ENCODE measurements around the gene TRIM54. TPM values are rescaled to one million over a fixed set of nuclear protein-coding genes. Genes with fewer than 3 reads are reported as not detected.
"Not testable (repeated sequence)": the region's sequence is repeated elsewhere in the genome, so short reads cannot be mapped to it uniquely, and the experiment has no call there.

TRIM54 gene
- total RNA-seq, 1 donor from 2014 or later = not detected

DNA sequence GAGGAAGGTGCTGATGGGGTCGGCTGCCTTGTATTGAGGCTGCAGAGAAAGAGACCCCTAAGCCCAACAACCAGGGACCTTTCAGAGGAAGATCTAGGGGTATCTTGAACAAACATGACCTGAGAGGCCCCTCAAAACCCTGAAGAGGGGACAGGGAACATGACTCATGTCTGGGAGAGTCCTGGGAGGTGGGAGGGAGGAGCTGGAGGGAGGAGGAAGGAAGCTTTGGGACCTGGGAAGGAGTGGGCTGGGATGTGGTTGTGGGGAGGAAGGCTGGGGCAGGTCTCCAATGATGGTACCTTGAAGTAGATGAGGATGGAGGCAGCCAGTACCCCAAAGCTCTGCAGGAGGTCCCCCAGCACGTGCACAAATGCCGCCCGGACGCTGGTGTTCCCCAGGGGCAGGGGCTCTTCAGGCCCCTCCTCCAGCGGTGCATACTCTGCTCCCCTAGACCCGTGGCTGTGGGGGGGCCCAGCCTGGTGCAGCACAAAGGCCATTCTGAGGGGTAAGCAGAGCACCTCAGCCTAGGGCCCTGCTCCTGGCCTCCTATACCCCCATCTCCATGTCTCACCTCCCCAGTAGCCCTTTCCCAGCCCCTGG lies 25.3 kb upstream of the TRIM54 start:
- DNase-seq (ENCODE audit: low read depth, low spot score) = no peak

DNA sequence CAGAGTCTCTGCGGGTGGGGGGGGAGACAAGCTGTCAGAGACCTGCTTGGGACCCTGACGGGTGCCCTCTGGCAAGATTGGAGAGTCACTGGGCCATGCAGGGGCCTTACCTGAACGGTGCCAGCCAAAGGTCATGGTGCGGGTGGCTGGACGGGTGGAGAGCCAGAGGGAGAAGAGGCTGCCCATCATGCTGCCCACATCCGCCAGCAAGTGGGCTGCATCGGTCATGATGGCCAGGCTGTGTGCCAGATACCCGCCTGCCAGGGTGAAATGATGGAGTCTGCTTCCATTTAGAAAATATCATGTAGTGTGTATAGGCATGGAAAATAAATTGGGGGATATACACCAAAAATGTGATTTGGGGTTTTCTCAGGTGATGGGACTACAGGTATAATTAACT lies 24.2 kb upstream of the TRIM54 start:
- DNase-seq (ENCODE audit: low read depth, low spot score) = no peak

DNA sequence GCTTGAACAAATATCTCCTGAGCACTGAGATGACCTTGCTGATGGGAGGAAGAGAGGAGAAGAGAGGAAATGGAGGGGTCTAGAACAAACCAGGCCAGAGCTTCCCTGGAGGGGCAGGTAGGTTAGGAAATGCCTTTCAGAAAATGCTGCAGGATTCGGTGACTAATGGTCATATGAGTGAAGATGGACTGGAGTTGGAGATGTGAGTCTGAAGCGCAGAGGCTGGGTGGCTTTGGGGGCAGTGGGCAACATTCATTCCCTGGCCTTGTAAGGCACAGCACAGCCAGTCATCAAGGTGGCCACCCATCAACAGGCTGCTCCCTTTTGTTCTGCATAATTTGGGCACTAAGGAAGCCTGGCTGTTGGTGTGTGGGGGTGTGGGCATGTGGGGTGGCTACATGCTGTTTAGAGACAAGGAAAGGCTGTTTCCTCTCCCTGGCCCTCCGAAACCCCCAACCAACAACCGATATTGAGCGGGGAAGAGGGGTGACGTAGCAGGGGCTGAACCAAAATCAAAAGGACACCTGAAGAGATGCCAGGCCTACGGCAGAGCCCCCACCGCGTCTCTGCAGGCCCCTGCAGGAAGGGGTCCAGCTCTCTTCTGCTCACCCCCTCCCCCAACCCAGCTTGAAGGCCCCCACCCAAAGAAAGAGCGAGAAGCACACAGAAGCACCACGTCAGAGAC lies 20.8 kb upstream of the TRIM54 start:
- DNase-seq (ENCODE audit: low read depth, low spot score) = no peak

DNA sequence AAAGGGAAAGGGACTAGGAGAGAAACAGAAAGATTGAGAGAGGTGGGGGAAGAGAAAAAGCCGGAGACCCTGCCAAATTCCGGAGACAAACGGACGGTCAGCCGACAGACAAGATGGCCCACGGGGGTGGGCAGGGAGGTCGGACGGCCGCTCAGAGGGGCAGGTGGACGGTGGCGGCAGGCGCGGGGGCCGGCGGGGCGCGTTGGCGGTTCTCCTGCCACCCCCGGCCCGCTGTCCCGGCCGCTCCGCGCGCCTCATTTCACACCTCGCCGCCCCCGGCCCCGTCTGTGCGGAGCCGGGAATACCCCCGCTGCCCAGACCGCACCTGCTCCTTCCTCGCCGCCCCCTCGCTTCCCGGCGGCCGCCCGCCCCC lies 20.3 kb upstream of the TRIM54 start:
- no peak for DNase-seq (ENCODE audit: low read depth, low spot score)

DNA sequence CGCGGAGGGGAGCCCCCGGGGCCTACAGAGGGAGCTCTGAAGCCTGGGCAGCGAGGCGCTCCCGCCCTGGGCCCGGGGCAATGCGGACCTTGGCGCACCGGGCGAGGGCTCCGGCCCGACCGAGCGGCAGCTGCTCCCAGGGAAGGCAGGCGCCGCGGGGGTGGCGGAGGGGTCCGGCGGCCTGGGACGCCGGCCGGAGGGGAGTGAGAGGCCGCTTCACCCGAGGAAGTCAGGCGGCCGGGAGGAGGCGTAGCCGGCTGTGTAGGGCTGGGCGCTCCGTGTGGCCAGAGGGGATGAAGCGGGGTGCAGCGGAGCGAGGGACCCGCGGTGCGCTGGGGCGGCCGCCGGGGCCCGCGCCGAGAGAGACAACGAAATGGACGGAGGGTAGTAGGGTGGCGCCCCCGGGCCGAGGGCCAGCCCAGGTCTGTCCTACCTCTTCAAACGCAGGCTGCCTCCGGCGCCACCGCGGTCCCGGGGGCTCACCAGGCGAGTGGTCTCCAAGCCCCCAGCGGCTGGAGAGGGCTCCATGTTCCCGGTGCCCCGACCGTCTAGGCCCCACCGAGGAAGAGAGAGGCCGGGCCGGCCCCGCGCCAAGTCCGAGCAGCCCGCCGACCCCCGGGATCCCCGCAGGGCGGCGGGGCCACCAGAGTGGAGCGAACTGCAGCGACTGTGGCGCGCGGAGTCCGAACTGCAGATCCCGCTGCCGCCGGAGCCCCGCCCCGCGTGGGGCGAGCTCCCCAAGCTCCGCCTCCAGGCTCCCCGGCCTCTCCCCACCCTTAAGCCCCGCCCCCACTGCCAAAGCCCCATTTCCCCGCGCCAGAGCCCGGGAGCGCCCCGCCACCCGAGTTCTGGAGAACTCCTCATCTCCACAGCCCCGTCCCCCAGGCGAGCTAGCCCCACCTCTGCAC lies 19.6 kb upstream of the TRIM54 start, which contains the start of gene SLC30A3:
TSS of gene SLC30A3 (minus strand) at position 669 of the 908 bp plus-strand sequence. CDS start at position 528, 141 bp downstream.
- no peak for DNase-seq (ENCODE audit: low read depth, low spot score)

DNA sequence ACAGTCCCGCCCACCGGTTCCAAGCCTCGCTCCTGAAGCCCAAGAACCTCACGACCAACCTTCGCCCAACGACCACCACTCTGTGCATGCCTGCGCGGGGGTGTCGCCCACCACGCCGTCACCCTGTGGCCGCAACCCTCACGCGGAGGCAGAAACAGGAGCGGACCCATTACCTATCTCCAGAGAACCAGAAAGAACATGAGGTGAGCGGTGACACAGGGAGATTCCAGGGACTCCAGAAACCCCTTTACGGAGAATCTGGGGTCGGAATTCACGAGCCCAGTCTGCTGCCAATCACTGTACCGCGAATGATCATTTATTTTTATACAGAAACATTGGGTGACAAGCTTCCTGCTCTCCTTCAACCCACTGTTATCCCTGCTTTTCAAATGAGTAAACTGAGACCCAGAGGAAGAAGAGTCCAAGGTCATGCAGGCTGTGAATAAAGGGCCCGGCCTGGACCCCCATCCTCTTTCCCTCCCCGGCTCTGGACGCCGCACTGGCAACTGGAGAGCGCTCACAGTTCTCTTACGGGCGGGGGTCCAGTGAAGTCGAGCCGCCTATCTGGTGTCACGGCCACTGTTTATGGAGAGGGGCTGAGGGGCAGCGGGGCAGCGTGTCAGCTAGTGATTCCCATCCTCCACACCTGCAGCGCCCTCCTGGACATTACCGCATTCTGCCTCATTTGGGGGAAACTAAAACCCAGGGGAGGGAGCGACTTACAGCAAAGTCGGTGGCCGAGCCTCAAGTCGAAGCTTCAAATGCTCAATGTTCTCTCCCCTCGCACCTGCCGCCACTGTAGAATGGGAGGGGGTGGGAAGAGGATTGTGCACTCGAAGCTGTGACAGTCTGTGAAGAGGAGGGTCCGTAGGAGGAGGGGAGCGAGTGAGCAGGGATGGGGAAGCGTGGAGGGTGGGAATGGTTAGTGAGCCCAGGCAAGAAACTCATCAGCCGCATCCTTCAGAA lies 18.7 kb upstream of the TRIM54 start:
- no peak for DNase-seq (ENCODE audit: low read depth, low spot score)

DNA sequence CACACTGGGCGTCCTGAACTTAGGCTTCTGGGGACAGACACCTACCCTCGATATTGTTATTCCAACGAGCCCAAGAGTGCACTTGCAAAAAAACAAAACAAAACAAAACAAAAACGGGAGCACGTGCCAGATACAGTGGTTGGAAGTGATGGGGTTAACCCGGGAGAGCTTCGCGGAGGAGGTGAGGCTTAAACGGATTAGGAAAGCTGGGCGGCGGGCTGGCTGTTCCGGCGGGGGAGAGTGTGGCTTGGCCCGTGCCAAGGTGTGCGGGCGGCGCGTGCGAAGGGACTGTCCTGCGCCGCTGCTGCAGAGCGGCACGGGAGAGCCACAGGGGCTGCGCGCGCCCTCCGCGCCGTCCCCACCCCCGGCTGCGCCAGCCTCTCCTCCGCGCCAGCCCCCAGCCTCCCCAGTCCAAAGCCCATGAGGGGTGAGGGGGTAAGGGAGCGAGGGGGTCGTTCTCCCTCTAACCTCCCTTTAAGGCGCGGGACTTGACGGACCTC lies 17.9 kb upstream of the TRIM54 start:
- no peak for DNase-seq (ENCODE audit: low read depth, low spot score)

DNA sequence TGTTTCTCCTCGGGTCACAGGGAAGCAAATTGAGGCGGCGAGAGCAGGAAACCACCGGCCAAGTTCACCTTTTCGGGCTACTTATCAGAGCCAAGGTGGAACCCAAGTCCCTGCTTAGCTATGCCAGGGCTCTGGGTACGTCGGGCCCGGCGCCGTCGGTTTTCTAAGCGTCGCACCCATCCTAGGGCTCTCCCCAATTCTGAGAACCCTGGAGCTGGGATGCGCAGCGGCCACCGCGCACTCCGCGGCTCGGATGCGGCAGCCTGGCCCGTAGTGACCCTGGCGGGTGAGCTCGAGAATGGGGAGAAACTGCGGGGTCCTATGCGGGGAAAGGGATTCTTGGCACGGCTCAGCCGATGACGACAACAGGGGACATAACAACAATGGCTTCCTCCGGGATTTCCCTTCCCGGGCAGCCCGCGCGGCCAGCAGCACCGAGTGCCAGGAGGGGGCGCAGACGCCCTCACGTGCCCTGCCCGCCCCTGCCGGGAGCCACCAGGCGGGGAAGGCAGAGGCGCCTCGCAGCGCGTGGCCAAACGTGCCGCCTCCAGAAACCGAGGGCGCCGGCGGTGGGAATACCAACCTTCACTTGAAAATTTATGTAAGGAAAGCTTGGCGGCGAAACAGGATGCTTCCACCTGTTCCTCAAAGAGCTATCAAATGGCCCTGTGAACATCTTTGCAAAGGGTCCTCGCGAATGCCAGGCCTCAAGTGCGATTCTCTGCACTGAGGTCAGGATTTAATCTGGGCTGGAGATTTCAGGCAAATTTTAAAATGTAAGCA lies 17.3 kb upstream of the TRIM54 start:
- no peak for DNase-seq (ENCODE audit: low read depth, low spot score)

DNA sequence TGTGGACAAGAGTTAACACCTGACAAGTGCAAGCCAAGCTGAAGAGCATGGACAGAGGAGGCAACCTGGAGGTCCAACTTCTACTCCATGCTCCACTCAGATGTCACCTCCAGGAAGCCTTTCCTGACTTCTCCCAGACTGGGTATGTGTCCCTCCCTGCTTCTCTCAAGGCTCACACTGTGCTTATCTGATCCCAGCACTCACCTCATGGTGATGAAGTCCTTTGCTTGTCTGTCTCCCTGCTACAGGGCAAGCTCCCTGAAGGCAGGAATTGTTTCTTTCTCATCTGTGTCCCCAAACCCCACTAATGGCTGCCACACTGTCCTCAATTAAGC lies 16.7 kb upstream of the TRIM54 start:
- DNase-seq (ENCODE audit: low read depth, low spot score) = no peak

DNA sequence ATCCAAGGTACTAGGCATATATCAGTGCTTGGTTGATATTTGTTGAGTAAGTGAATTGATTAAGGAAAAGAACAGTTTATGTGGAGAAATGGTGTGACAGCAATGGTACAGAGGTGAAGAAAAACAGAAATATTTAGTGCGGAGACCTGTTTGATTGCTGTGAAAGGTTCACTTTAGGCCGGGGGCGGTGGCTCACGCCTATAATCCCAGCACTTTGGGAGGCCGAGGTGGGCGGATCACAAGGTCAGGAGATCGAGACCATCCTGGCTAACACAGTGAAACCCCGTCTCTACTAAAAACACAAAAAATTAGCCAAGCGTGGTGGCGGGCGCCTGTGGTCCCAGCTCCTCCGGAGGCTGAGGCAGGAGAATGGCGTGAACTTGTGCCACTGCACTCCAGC lies 13.9 kb upstream of the TRIM54 start:
- DNase-seq (ENCODE audit: low read depth, low spot score) = not testable (repeated sequence)

DNA sequence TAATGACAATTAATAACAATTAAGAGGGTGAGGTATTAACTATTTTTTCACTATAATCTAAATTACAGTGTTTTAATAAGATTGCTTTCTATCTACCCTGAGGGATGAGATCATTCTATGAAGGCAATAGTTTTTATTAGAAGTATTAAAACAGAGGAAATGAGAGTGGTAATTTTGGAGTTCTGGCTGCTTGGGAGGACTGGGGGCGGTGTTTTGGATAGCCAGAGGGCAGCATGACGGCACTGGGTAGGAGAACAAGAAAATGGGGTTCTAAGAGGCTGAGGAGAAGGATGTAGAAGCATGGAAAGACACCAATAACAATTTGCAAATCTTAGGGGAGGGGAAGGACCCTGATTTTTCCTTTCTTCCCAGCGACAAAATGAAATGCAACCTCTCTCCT lies 12.1 kb upstream of the TRIM54 start:
- DNase-seq (ENCODE audit: low read depth, low spot score) = no peak

DNA sequence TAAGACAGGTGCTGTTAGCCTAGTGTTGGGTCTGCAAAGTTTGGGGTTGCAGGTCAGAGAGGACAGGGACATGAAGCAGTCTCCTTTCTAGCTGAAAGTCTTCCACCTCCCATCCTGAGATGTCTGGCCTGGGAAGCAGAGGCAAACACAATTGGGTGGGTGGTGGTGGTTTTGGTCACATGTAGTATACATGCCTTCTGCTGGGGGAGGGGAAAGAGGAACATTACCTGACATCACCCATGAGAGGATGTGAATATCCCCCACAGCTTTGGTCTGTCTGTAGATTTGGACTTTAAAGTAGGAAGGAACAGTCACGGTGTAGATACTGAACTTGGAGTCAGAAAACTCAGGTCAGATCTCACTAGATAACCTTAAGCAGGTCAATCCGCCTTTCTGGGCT lies 11.6 kb upstream of the TRIM54 start:
- no peak for DNase-seq (ENCODE audit: low read depth, low spot score)

DNA sequence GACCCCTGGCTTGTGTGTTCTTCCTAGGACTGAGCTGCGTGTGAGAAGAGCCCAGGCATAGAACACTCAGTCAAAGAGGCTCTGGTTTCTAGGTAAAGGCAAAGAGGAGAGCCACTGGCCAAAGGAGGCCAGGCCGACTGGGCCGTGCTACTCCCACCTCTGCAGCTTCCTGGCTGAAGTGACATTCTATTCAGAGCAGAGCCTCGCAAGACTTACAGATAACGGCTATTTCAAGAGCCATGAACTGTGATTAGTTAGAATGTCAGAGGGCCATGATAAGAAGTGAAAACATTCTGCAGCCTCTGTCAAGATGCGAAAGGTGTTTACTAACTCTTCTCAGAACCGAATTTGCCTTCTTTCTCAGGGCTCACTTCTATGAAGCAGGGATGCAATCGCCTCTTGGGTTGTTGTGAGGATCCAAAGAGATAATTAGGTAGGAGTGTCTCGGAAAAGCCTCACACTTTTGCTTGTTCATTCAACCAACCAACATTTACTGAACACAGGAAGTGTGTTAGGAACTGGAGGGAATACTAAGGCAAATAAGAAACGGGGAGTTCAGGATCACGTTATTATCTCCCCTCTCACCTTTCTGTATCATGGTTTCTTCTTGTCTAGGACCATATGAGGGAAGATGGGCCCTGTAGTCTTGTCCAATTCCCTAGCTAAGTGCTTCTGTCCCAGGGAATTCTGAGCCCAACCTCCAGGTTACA lies 10.4 kb upstream of the TRIM54 start:
- DNase-seq (ENCODE audit: low read depth, low spot score) = no peak

DNA sequence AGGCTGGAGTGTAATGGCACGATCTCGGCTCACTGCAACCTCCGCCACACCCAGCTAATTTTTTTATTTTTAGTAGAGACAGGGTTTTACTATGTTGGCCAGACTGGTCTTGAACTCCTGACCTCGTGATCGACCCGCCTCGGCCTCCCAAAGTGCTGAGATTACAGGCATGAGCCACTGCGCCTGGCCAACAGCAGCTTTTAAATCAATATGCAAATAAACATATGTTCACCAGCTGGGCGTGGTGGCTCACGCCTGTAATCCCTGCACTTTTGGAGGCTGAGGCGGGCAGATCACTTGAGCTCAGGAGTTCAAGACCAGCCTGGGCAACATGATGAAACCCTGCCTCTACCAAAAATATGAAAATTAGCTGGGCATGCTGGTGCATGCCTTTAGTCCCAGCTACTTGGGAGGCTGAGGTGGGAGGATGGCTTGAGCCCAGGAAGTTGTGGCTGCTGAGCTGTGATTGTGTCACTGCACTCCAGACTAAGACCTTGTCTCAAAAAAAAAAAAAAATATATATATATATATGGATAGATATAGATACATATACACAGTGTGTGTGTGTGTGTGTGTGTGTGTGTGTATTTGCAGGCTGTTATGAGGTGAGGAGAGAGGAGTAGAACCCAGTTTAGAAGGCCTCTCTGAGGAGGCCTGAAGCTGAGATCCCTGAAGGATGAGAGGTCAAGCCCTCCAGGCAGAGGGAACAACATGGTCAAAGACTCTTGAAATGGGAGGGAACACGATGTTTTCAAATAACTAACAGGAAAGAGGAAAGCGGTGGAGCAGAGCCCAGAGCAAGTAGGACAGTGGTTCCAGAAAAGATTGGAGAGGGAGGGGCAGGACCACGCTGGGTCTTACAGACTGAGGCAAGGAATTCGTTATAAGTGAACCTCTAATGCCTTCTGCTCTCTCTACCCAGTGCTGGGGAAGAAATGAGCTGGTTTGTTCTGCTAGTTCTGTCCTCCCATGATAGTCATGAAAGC lies 9.4 kb upstream of the TRIM54 start:
- DNase-seq (ENCODE audit: low read depth, low spot score) = not testable (repeated sequence)

DNA sequence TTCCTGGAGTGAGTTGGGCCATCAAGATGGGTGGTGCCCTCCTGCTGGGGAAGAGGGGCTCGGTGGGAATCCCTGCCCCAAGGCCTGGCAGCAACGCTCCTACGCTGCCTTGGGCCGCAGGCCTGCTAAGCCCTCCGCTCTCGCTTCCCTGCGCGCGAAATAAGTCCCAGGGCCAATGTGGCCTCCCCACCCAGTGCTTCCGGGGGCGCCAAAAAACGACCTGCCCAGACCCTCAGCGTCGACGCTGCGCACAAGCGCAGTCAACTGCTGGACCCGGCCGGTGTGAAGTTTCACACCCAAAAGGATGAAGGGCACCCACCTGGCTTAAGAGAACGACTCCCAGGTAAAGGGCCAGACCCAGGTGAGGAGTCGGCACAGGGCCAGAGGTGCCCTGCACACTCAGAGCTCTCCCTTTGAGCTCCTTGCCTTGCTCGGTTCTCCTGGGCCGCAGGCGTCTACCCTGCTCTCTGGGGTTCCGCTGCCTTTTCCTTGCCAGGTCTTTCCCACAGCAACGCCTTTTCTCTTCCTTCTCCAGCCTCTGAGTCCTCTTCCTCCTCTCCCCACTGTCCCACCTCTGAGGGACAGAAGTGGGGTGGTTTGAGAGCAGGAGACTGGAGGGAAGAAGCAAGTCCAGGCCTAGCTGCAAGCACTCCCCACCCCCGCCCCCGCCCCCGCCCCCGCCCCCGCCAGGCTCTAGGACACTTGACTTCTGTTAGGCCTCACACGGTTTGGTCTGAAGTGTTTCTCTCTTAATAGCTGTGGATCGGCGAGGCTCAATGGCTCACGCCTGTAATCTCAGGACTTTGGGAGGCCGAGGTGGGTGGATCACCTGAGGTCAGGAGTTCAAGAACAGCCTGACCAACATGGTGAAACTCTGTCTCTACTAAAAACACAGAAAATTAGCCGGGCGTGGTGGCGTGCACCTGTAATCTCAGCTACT lies 6.7 kb upstream of the TRIM54 start, which contains the start of gene DNAJC5G:
TSS of gene DNAJC5G (plus strand) at position 223 of the 940 bp plus-strand sequence. CDS start 1,296 bp downstream, outside the sequence.
- no peak for DNase-seq (ENCODE audit: low read depth, low spot score)

DNA sequence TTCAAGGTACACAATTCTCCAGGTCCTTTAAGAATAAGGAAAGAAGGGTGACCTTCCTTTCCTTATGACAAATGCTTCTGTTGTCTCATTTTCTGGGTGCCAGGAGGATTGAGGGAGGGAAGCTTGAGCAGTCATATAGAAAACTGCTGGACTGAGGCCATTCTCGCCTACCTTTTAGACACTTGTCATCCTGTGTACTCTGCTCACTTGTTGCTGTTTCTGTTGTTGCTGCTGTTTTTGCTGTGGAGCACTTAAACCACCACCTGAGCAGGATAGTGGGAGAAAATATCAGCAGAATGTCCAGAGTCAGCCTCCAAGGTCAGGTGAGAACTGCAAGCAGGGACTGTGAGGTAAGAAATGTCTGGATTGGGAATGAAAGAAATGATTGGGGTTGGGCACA lies 4.2 kb upstream of the TRIM54 start:
- DNase-seq (ENCODE audit: low read depth, low spot score) = no peak

DNA sequence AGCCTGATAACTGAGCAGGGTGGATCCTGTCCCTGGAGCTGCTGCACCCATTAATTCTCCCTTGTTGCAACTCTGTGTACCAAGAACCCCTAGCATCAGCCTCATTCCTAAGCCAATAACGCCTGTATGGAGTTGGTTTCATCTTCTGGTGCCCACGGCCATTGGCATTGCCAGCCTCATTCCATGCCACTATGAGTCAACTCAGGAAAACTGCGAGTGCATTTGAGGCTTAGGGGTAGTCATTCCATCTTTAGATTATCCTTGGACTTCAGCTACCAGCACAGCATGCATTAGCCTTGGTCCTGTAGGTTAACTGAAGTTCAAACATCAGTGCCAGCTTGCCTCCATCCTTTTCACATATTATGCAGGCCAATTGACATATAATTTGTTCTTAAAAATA lies 1.4 kb upstream of the TRIM54 start:
- DNase-seq (ENCODE audit: low read depth, low spot score) = no peak

Data from pulmonary artery endothelial cell (primary cell).